GM12892 (cell line): Measurements from ENCODE around the gene DPYSL4.

Experiments used
- POLR2A ChIP-seq: IDR thresholded peaks from 2 replicates; pipeline ENCODE4 v1.6.1; 2011; ENCODE audit warnings: low read depth, low read length, control low read depth
- POLR2AphosphoS5 ChIP-seq: IDR thresholded peaks from 2 replicates; pipeline ENCODE4 v1.6.1; 2011; ENCODE audit warnings: low read depth, low read length, control low read depth
- TAF1 ChIP-seq: IDR thresholded peaks from 2 replicates; pipeline ENCODE4 v1.6.1; 2011; ENCODE audit warnings: low read depth, mild to moderate bottlenecking, control low read depth, low read length, borderline replicate concordance

DNA sequence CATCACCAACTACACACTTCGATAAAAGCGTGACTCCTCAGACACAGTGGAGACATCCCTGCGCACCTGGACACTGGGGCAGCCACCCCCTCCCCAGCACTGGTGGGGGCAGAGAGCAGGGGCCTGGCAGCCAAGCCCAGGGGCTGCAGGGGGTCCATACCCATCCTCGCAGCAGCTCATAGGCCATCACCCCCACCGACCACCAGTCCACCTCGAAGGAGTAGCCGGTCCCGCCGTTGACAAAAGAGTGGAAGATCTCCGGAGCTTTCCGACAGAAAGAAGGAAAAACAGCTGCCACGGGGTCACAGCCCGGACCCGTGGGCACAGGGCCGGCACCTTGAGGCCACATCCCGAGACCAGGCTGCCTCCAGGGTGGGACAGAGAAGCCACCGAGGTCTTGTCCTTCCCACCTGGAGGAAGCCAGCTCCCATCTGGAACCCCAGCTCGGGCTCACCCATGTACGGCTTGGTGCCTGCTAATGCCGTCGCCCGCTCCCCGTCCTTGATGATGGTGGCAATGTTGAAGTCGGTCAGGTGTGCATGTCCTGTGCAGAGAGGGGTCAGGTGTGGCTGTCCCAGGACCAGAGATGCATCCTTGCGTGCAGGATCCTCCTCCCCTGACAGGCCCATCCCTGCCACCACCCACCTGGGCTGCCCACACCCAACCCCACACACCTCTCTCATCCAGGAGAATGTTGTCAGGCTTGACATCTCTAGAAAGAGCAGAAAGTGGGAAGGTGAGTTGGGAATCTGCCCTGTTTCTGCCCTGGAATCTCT lies 38.5 kb downstream of the DPYSL4 start:
- no peak for TF ChIP-seq POLR2A
- no peak for TF ChIP-seq POLR2AphosphoS5
- no peak for TF ChIP-seq TAF1
